Immature natural killer cell (primary cell): Measurements from ENCODE around the gene DCP1B. TPM values are rescaled to one million over a fixed set of nuclear protein-coding genes. Genes with fewer than 3 reads are reported as not detected.

Experiments
- DNase-seq, 3 donors: peaks; one replicate each; pipeline ENCODE4 v3.0.0; 2022; ENCODE audit warnings: mixed read lengths in 1 of 3
- H3K27ac Mint-ChIP-seq, 6 donors: one replicate each; pipeline ENCODE4 v1.8.0; 2020; ENCODE audit warnings: mixed read lengths in 6 of 6, mild to moderate bottlenecking in 5 of 6, inconsistent platforms in 4 of 6, moderate library complexity in 3 of 6
- H3K27me3 Mint-ChIP-seq, 3 donors: one replicate each; pipeline ENCODE4 v1.8.0; 2020 to 2021; ENCODE audit warnings: low read depth in 3 of 3, mild to moderate bottlenecking in 3 of 3, mixed read lengths in 3 of 3, moderate library complexity in 3 of 3, inconsistent platforms in 1 of 3
- H3K36me3 Mint-ChIP-seq, 3 donors: one replicate each; pipeline ENCODE4 v1.8.0; 2020; ENCODE audit warnings: mixed read lengths in 3 of 3, inconsistent platforms in 2 of 3, mild to moderate bottlenecking in 2 of 3
- H3K4me1 Mint-ChIP-seq, 2 donors: one replicate each; pipeline ENCODE4 v1.8.0; 2020; ENCODE audit warnings: inconsistent platforms in 2 of 2, mild to moderate bottlenecking in 2 of 2, mixed read lengths in 2 of 2, moderate library complexity in 1 of 2
- H3K4me3 Mint-ChIP-seq, 5 donors: one replicate each; pipeline ENCODE4 v1.8.0; 2020; ENCODE audit warnings: mild to moderate bottlenecking in 5 of 5, mixed read lengths in 5 of 5, inconsistent platforms in 3 of 5, moderate library complexity in 3 of 5
- H3K9me3 Mint-ChIP-seq, 6 donors: one replicate each; pipeline ENCODE4 v1.8.0; 2020; ENCODE audit warnings: mild to moderate bottlenecking in 6 of 6, mixed read lengths in 6 of 6, inconsistent platforms in 4 of 6, moderate library complexity in 3 of 6
- polyA plus RNA-seq, 3 donors: library from polyadenylated mRNA; unstranded; fragments of 300-500 nt; fragmentation: Illumina TruSeq; gene quantifications; one replicate each; pipeline ENCODE4 v1.2.3, GENCODE V29; 2021

Gene DCP1B
- polyA plus RNA-seq, 3 donors from 2014 or later, result 3.5 to 14.0 (median 6.2) TPM

- no peak for DNase-seq
- H3K27me3 Mint-ChIP-seq, result peaks cover 0 to 4% (median 0%) of the 10 kb centered on the region in 3 donors
- no peaks in the 10 kb centered on the region for H3K4me1 Mint-ChIP-seq
- H3K36me3 Mint-ChIP-seq, result no peaks in the 10 kb centered on the region
- no peak overlapping the region for H3K27ac Mint-ChIP-seq
- H3K9me3 Mint-ChIP-seq, result no peaks in the 10 kb centered on the region
- no peak overlapping the region for H3K4me3 Mint-ChIP-seq
These were observed 7.7 kb upstream of the DCP1B start for GRCh38 chr12:2011643-2012607.

DNA sequence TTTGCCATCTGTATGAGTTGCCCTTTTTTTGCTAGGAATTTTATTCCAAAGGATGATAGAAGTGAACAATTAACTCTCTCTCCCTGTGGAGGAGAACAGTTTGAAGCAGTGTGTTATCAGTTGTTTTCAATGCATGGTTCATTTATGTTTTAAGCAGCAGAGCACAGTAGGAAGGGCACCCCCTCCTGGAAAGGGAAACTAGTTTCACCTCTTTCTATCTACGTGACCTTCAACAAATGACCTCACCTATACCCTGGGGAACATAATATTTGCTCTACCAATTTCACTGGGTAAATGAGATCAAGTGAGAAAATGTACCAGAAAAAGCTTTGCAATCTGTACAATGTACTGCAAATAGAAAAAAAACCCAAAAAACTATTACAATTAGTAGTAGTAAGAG lies 5.4 kb upstream of the DCP1B start:
- Mint-ChIP-seq H3K36me3 (no peaks in the 10 kb centered on the region), H3K9me3 (no peaks in the 10 kb centered on the region), H3K4me1 (peaks cover 4 to 10% of the 10 kb centered on the region in 2 donors), H3K27ac (no peak overlapping the region), H3K27me3 (peaks cover under 1 to 7% (median 2%) of the 10 kb centered on the region in 3 donors), H3K4me3 (no peak overlapping the region)
- DNase-seq, result no peak

DNA sequence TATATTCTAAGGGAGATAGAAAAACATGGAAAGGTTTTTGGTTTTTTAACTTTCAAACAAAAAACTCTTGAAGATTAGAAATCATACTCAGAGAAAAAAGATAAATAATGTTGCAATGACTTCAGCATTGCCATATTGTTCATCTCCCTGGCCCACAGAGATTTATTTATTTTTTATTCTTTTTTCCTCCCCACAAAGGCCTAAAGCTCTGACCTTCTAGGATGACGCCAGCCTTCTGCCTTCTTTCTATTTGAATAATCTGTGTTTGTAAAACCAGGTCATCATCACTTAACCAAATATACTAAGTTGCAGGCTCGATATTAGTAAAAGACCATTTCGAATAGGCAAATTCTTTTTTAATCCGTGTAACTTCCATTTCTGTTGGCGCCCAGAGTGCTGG lies 4.4 kb upstream of the DCP1B start:
- Mint-ChIP-seq H3K36me3 (no peaks in the 10 kb centered on the region), H3K27me3 (peaks cover 3 to 9% (median 7%) of the 10 kb centered on the region in 3 donors), H3K4me1 (peaks cover 14 to 20% of the 10 kb centered on the region in 2 donors), H3K27ac (no peak overlapping the region), H3K4me3 (no peak overlapping the region), H3K9me3 (no peaks in the 10 kb centered on the region)
- no peak for DNase-seq

- Mint-ChIP-seq H3K36me3 (peaks cover 0 to 4% (median 0%) of the 10 kb centered on the region in 3 donors), H3K9me3 (no peaks in the 10 kb centered on the region)
These were observed 563 bp downstream of the DCP1B start for GRCh38 chr12:2003676-2004112.

DNA sequence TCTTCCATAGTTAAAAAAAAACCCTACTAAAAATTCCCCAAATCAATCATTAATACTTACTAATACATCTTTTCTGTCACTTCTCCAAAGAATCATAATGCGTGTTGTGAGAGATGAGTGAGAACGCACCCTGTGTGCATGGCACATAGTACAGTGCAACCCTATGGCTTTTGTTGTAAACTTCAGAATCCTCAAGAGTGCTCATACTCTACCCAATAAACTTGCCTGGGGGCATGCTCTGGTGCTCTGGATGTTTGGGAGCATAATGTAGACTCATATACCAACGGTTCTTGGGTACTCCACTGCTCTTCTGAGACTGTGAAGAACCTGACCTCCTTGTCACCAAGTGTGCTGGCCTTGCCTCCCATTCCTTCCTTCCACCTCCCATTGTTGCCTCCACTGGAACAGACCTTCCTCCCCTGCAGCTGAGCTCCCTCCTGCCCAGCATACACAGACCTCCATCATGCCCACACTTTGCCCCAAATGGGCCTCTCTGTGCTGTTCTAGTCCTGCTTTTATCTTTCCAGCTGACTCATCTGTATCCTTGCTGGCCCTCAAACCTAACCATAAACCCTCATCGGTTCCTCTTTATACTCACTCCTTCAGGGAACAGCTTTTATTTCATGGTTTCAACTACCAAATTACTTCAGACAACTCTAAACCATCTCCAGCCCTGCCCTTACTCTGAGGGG lies 8.9 kb downstream of the DCP1B start:
- H3K4me3 Mint-ChIP-seq, result peak overlapping the region in 1 of 5 donors; percentile 4
- peaks cover 16 to 35% (median 32%) of the 10 kb centered on the region in 3 donors for H3K36me3 Mint-ChIP-seq
- no peaks in the 10 kb centered on the region for H3K9me3 Mint-ChIP-seq
- peaks cover 5 to 9% of the 10 kb centered on the region in 2 donors for H3K4me1 Mint-ChIP-seq
- H3K27me3 Mint-ChIP-seq, result peaks cover 0 to 2% (median 0%) of the 10 kb centered on the region in 3 donors
- H3K27ac Mint-ChIP-seq, result peak overlapping the region in 2 of 6 donors; percentile 81 to 94
- no peak for DNase-seq

More at GRCh38 chr12:2003676-2004112, 563 bp downstream of the DCP1B start:
- Mint-ChIP-seq H3K27ac (peak overlapping the region; percentile 90 to 99 (median 97)), H3K27me3 (peaks cover 3 to 9% (median 3%) of the 10 kb centered on the region in 3 donors), H3K4me3 (peak overlapping the region; percentile 94 to 99 (median 98)), H3K4me1 (peaks cover 22 to 44% of the 10 kb centered on the region in 2 donors)
- no peak for DNase-seq

- peak overlapping the region in 1 of 5 donors; percentile 68 for H3K4me3 Mint-ChIP-seq
- peaks cover 17 to 36% (median 34%) of the 10 kb centered on the region in 3 donors for H3K36me3 Mint-ChIP-seq
- peak overlapping the region in 4 of 6 donors; percentile 9 to 94 (median 51) for H3K27ac Mint-ChIP-seq
- DNase-seq, result no peak
- no peaks in the 10 kb centered on the region for H3K9me3 Mint-ChIP-seq
- H3K27me3 Mint-ChIP-seq, result peaks cover 0 to 2% (median 0%) of the 10 kb centered on the region in 3 donors
- H3K4me1 Mint-ChIP-seq, result peaks cover 5 to 9% of the 10 kb centered on the region in 2 donors
These were observed 9.7 kb downstream of the DCP1B start for GRCh38 chr12:1994429-1995143.

DNA sequence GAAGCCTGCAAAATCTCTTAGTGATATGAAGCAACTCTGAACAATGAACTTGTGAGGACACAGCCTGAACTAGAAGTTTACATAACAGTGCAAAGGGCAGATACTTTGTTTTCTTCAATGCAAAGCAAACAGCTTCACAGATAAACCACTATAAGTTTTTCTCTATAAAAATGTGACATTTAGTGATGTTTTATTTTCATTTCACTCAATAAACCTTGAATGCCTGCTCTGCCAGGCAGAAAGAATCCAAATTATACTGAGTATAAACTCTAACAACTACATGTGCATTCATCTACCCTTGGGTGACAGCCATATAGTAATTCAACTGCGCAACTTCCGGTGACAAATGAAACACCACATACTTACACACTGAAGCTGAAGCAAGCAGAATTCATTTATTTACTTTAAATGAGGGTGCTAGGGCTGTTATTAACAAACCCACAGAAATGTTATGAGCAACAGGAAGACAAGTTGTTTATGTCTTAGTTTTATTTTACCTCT lies 10.3 kb downstream of the DCP1B start:
- Mint-ChIP-seq H3K4me1 (peaks cover 5 to 9% of the 10 kb centered on the region in 2 donors), H3K9me3 (no peaks in the 10 kb centered on the region), H3K4me3 (peak overlapping the region in 1 of 5 donors; percentile 68), H3K27me3 (peaks cover 0 to 2% (median 0%) of the 10 kb centered on the region in 3 donors), H3K36me3 (peaks cover 21 to 40% (median 34%) of the 10 kb centered on the region in 3 donors), H3K27ac (peak overlapping the region in 4 of 6 donors; percentile 9 to 94 (median 51))
- peak in 2 of 3 donors; percentile 6 to 65 for DNase-seq

GRCh38 chr12:1993341-1993740 lies 10.9 kb downstream of the DCP1B start:
- Mint-ChIP-seq H3K27me3 (peaks cover 0 to 2% (median 0%) of the 10 kb centered on the region in 3 donors), H3K27ac (peak overlapping the region in 3 of 6 donors; percentile 16 to 91 (median 89)), H3K9me3 (no peaks in the 10 kb centered on the region), H3K4me3 (peak overlapping the region in 1 of 5 donors; percentile 45), H3K4me1 (peaks cover 5 to 9% of the 10 kb centered on the region in 2 donors), H3K36me3 (peaks cover 24 to 46% (median 37%) of the 10 kb centered on the region in 3 donors)
- peak in 1 of 3 donors; percentile 31 for DNase-seq

DNA sequence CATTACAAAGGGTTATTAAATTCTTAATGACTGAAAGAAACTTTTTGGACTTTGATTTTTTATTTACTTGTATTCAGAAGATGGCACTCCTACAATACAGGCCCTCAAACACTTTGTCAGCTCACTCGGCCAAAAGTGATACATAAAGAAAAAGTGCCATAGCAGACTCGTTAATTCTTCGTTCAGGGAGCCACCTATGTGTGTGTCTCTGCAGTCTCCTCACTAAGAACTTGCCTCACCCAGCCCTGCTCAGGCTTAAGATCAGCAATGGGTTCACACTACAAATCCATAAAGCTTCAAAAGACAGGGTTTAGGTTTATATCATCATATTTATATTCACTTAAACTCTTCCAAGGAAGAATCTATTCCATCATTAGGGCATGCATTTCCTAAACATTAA lies 11.5 kb downstream of the DCP1B start:
- Mint-ChIP-seq H3K4me3 (no peak overlapping the region), H3K36me3 (peaks cover 30 to 52% (median 42%) of the 10 kb centered on the region in 3 donors), H3K27me3 (peaks cover 0 to 2% (median 0%) of the 10 kb centered on the region in 3 donors), H3K9me3 (peaks cover 0 to 2% (median 0%) of the 10 kb centered on the region in 6 donors), H3K27ac (peak overlapping the region in 3 of 6 donors; percentile 16 to 91 (median 89)), H3K4me1 (peaks cover 5 to 9% of the 10 kb centered on the region in 2 donors)
- no peak for DNase-seq

GRCh38 chr12:1989111-1989510 lies 15.1 kb downstream of the DCP1B start:
- peaks cover 53 to 71% (median 61%) of the 10 kb centered on the region in 3 donors for H3K36me3 Mint-ChIP-seq
- H3K4me1 Mint-ChIP-seq, result peaks cover 0 to 1% of the 10 kb centered on the region in 2 donors
- peaks cover 9 to 28% (median 15%) of the 10 kb centered on the region in 6 donors for H3K9me3 Mint-ChIP-seq
- peak overlapping the region in 1 of 6 donors; percentile 20 for H3K27ac Mint-ChIP-seq
- H3K4me3 Mint-ChIP-seq, result no peak overlapping the region
- no peak for DNase-seq
- peaks cover 0 to 2% (median 0%) of the 10 kb centered on the region in 3 donors for H3K27me3 Mint-ChIP-seq

GRCh38 chr12:1984759-1985158 lies 19.5 kb downstream of the DCP1B start:
- Mint-ChIP-seq H3K27ac (no peak overlapping the region), H3K9me3 (peaks cover 9 to 28% (median 15%) of the 10 kb centered on the region in 6 donors), H3K36me3 (peaks cover 45 to 58% (median 52%) of the 10 kb centered on the region in 3 donors), H3K27me3 (no peaks in the 10 kb centered on the region), H3K4me1 (no peaks in the 10 kb centered on the region), H3K4me3 (no peak overlapping the region)
- no peak for DNase-seq

- H3K36me3 Mint-ChIP-seq, result peaks cover 13 to 20% (median 17%) of the 10 kb centered on the region in 3 donors
- H3K4me1 Mint-ChIP-seq, result no peaks in the 10 kb centered on the region
- H3K9me3 Mint-ChIP-seq, result peaks cover 3 to 10% (median 8%) of the 10 kb centered on the region in 6 donors
- no peak overlapping the region for H3K4me3 Mint-ChIP-seq
- H3K27me3 Mint-ChIP-seq, result no peaks in the 10 kb centered on the region
- DNase-seq, result no peak
- H3K27ac Mint-ChIP-seq, result no peak overlapping the region
These were observed 24.0 kb downstream of the DCP1B start for GRCh38 chr12:1980282-1980681.
